NK-92 (cell line): ENCODE data around the gene TNPO2.

ENCODE experiments used
- DNase-seq: peaks from one replicate; lab custom pipeline; 2025; ENCODE audit not compliant: unreplicated experiment; lab: John Stamatoyannopoulos, UW

Gene TNPO2

GRCh38 chr19:12723641-12724426, at the start of gene TNPO2:
Gene TNPO2, minus strand, starts transcription at chr19:12723932. Its CDS starts 2,955 bp downstream, at chr19:12720977.
- no peak for DNase-seq

GRCh38 chr19:12772323-12772722, 48.6 kb upstream of the TNPO2 start:
- no peak for DNase-seq

GRCh38 chr19:12770922-12771321, 47.2 kb upstream of the TNPO2 start:
- no peak for DNase-seq

- no peak for DNase-seq
Observed at GRCh38 chr19:12769689-12770088, 46.0 kb upstream of the TNPO2 start.

- no peak for DNase-seq
Observed at GRCh38 chr19:12767666-12768065, 43.9 kb upstream of the TNPO2 start.

GRCh38 chr19:12767150-12767549, 43.4 kb upstream of the TNPO2 start:
- DNase-seq: no peak

- no peak for DNase-seq
Observed at GRCh38 chr19:12766051-12766521, 42.4 kb upstream of the TNPO2 start.

- no peak for DNase-seq
Observed at GRCh38 chr19:12764698-12765097, 41.0 kb upstream of the TNPO2 start.

GRCh38 chr19:12763100-12763499, 39.4 kb upstream of the TNPO2 start:
- DNase-seq: no peak

GRCh38 chr19:12759686-12760085, 36.0 kb upstream of the TNPO2 start:
- DNase-seq: no peak

- no peak for DNase-seq
Observed at GRCh38 chr19:12757544-12758274, 34.0 kb upstream of the TNPO2 start.

- DNase-seq: no peak
Observed at GRCh38 chr19:12756150-12756883, 32.6 kb upstream of the TNPO2 start.

GRCh38 chr19:12754465-12755196, 30.9 kb upstream of the TNPO2 start:
- DNase-seq: no peak

- no peak for DNase-seq
Observed at GRCh38 chr19:12752056-12752781, 28.5 kb upstream of the TNPO2 start.

- no peak for DNase-seq
Observed at GRCh38 chr19:12751635-12752034, 27.9 kb upstream of the TNPO2 start, which contains the start of gene BEST2. Gene BEST2, plus strand, starts transcription at chr19:12751791. Its CDS starts 802 bp downstream, at chr19:12752593.

GRCh38 chr19:12750851-12751250, 27.1 kb upstream of the TNPO2 start:
- no peak for DNase-seq

GRCh38 chr19:12749938-12750521, 26.3 kb upstream of the TNPO2 start:
- no peak for DNase-seq

- no peak for DNase-seq
Observed at GRCh38 chr19:12748489-12748888, 24.8 kb upstream of the TNPO2 start.

GRCh38 chr19:12745166-12745897, 21.6 kb upstream of the TNPO2 start:
- no peak for DNase-seq
